Adrenal gland (tissue), 5 donors: ENCODE results near the gene TMPRSS12.

Experiments
- POLR2A ChIP-seq, 2 donors: fragments of 450-650 bp; IDR thresholded peaks; one replicate each; pipeline ENCODE4 v1.6.1; 2017; ENCODE audit warnings: antibody characterized with exemption in 2 of 2, mild to moderate bottlenecking in 2 of 2, moderate library complexity in 1 of 2
- TF ChIP-seq, protein P1 (sequence below), 6 experiments: fragments of 450-650 bp in 4 of 6; fragments of 200-600 bp in 2 of 6; sonication (generic) in 1 of 6; IDR thresholded peaks; 1 replicate in 5 of 6; 2 replicates in 1 of 6; pipeline versions ENCODE4 v1.5.1 to v1.8.0; 2016 to 2021; ENCODE audit warnings: antibody characterized with exemption in 6 of 6, mild to moderate bottlenecking in 2 of 6, moderate library complexity in 1 of 6
- donor health status: DM: no; HTN: no; CAD: no.

DNA sequence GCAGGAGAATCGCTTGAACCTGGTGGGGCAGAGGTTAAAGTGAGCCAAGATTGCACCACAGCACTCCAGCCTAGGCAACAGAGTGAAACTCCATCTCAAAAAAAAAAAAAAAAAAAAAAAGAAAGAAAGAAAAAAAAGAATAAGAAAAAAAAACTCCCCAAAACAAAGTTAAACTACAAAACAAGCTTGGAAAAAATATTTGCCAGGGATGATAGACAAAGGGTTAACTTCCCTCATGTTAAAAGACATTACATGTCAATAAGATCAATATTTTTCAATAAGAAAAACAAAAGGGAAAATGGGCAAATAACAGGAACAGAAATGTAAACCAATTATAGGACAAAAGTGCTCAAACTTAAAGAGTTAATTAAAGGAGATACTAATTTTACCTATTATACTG is 83.2 kb downstream of the TMPRSS12 start:
- TF ChIP-seq, protein P1, sequence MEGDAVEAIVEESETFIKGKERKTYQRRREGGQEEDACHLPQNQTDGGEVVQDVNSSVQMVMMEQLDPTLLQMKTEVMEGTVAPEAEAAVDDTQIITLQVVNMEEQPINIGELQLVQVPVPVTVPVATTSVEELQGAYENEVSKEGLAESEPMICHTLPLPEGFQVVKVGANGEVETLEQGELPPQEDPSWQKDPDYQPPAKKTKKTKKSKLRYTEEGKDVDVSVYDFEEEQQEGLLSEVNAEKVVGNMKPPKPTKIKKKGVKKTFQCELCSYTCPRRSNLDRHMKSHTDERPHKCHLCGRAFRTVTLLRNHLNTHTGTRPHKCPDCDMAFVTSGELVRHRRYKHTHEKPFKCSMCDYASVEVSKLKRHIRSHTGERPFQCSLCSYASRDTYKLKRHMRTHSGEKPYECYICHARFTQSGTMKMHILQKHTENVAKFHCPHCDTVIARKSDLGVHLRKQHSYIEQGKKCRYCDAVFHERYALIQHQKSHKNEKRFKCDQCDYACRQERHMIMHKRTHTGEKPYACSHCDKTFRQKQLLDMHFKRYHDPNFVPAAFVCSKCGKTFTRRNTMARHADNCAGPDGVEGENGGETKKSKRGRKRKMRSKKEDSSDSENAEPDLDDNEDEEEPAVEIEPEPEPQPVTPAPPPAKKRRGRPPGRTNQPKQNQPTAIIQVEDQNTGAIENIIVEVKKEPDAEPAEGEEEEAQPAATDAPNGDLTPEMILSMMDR (IDR thresholded peaks at IDR 0.05), result no peak
- no peak for TF ChIP-seq POLR2A (IDR thresholded peaks at IDR 0.05)
